Esophagus squamous epithelium (tissue), 5 donors: ENCODE data around the gene SYNPR. TPM values are rescaled to one million over a fixed set of nuclear protein-coding genes. Genes with fewer than 3 reads are reported as not detected.

ENCODE experiments used
- DNase-seq: peaks from one replicate; lab custom pipeline; 2025; lab: John Stamatoyannopoulos, UW
- H3K27ac ChIP-seq, 4 donors: fragments of 200-600 bp; sonication (generic); one replicate each; pipeline ENCODE4 v1.5.1; 2016 to 2019; ENCODE audit warnings: mild to moderate bottlenecking in 1 of 4
- H3K27me3 ChIP-seq, 4 donors: fragments of 200-600 bp; sonication (generic); 1 replicate in 3 of 4; 2 replicates in 1 of 4; pipeline versions ENCODE4 v1.5.1 to v1.6.0; 2017 to 2021; ENCODE audit warnings: antibody characterized with exemption in 1 of 4
- H3K36me3 ChIP-seq, 3 donors: fragments of 200-600 bp; sonication (generic); one replicate each; pipeline ENCODE4 v1.5.1; 2016 to 2019
- H3K4me1 ChIP-seq, 3 donors: fragments of 200-600 bp; sonication (generic); one replicate each; pipeline ENCODE4 v1.5.1; 2017 to 2019
- H3K4me3 ChIP-seq, 4 donors: fragments of 200-600 bp; sonication (generic); 1 replicate in 3 of 4; 2 replicates in 1 of 4; pipeline ENCODE4 v1.5.1; 2016 to 2019; ENCODE audit warnings: mild to moderate bottlenecking in 2 of 4, moderate library complexity in 1 of 4
- H3K9me3 ChIP-seq, 3 donors: fragments of 200-600 bp; sonication (generic); one replicate each; pipeline ENCODE4 v1.5.1; 2016 to 2019
- POLR2A ChIP-seq, 4 donors: fragments of 450-650 bp; IDR thresholded peaks; one replicate each; pipeline ENCODE4 v1.6.1; 2017; ENCODE audit warnings: antibody characterized with exemption in 4 of 4, mild to moderate bottlenecking in 4 of 4, moderate library complexity in 3 of 4
- WGBS, 2 donors: methylation state at CpG; one replicate each; pipeline ENCODE4 v1.1.5; 2018; 5-methylcytosine and 5-hydroxymethylcytosine counted together
- intact Hi-C: fragments of 100-400 bp; cut with DNase I; formaldehyde crosslinking; loops from one replicate; pipeline ENCODE4 v1.15.0; 2022
- total RNA-seq, 4 donors: library from RNA; depleted of rRNA; stranded (reverse); fragments of >200 nt; gene quantifications; one replicate each; pipeline ENCODE4 v1.1.0, GENCODE V29; 2016
- TF ChIP-seq, protein P1 (sequence below), 6 experiments: fragments of 450-650 bp in 4 of 6; fragments of 200-600 bp in 2 of 6; sonication (generic) in 2 of 6; IDR thresholded peaks; one replicate each; pipeline ENCODE4 v1.5.1; 2016 to 2019; ENCODE audit warnings: antibody characterized with exemption in 6 of 6, mild to moderate bottlenecking in 4 of 6, moderate library complexity in 4 of 6
- donor health status: DM: yes; HTN: yes; CAD: no.

SYNPR gene
- total RNA-seq, 4 donors from 2014 or later = not detected

DNA sequence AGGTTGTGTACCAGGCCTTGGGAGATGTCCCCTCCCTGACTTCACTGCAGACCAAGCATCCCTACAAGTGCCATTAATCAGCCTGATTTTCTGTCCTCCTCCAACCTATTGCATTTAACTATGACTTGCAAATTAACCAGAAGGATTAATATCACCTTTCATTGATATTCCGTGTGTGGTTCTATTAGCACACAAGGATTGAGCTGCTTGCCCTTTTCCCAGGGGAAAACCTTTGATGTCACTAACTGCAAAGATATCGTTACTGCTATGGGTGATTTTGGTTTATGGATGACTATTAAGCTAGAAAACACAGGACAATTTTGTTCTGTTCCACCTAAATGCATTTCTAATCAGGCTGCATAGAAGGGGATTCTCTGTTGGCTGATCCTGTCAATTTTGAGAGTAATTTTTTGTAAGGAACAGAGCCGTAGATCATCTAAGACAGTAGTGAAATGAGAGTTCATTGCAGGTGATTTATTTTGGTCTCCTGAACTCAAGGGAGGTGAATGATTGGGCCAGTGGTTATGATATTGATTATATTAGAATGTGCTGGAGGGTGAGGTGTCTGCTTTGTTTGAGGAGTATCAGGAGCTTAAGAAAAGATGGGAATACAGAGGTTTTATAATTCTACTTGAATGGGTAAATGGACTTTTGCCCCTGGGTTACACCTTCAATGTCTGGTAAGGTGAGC lies 196.9 kb downstream of the SYNPR start:
- no peaks in the 10 kb centered on the region for H3K9me3 ChIP-seq
- intact Hi-C loops = no loop called here
- DNase-seq = no peak
- no peak overlapping the region for H3K4me3 ChIP-seq
- H3K27me3 ChIP-seq = no peaks in the 10 kb centered on the region
- no peak for TF ChIP-seq POLR2A (IDR thresholded peaks at IDR 0.05)
- TF ChIP-seq, protein P1, sequence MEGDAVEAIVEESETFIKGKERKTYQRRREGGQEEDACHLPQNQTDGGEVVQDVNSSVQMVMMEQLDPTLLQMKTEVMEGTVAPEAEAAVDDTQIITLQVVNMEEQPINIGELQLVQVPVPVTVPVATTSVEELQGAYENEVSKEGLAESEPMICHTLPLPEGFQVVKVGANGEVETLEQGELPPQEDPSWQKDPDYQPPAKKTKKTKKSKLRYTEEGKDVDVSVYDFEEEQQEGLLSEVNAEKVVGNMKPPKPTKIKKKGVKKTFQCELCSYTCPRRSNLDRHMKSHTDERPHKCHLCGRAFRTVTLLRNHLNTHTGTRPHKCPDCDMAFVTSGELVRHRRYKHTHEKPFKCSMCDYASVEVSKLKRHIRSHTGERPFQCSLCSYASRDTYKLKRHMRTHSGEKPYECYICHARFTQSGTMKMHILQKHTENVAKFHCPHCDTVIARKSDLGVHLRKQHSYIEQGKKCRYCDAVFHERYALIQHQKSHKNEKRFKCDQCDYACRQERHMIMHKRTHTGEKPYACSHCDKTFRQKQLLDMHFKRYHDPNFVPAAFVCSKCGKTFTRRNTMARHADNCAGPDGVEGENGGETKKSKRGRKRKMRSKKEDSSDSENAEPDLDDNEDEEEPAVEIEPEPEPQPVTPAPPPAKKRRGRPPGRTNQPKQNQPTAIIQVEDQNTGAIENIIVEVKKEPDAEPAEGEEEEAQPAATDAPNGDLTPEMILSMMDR (IDR thresholded peaks at IDR 0.05) = no peak
- no peaks in the 10 kb centered on the region for H3K4me1 ChIP-seq
- WGBS, 2 donors = 80 to 90% methylated on average over 3 of the region's 3 CpGs
- no peaks in the 10 kb centered on the region for H3K36me3 ChIP-seq
- no peak overlapping the region for H3K27ac ChIP-seq

DNA sequence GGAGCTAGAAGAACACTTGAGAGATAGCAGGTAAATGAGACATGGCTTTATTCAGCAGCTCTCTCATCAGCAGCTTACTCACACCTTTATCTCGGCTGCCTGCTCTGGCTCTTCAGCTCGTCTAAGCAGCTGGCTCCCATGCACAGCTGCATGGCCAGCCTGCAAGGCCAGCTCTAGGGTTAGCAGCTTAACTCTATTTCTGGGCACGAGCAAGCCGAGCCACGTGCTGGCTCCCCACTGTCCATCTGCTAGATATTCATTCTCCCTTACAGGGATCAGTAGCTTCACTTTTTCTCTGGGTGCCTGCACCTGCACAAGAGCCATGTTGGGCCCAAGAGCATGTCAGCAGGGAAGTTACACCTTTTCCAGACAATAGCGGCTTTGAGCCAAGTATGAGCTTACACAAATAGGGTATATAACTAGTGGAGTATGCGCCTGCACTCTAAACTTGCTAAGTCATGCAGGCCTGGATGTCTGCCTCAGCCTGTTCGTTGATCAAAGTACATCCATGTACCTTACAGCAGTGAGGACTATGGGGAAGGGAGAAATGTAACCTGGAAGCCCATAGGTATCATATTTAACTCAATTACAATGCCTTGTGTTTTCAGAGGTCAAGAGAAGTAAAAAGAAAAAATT lies 199.5 kb downstream of the SYNPR start:
- no peaks in the 10 kb centered on the region for H3K4me1 ChIP-seq
- TF ChIP-seq, protein P1 (IDR thresholded peaks at IDR 0.05) = no peak
- no peak for TF ChIP-seq POLR2A (IDR thresholded peaks at IDR 0.05)
- intact Hi-C loops = no loop called here
- H3K27me3 ChIP-seq = no peaks in the 10 kb centered on the region
- no peaks in the 10 kb centered on the region for H3K36me3 ChIP-seq
- H3K9me3 ChIP-seq = no peaks in the 10 kb centered on the region
- 46 to 66% methylated on average over 6 to 7 of the region's 8 CpGs for WGBS, 2 donors
- no peak overlapping the region for H3K27ac ChIP-seq
- H3K4me3 ChIP-seq = no peak overlapping the region
- no peak for DNase-seq

DNA sequence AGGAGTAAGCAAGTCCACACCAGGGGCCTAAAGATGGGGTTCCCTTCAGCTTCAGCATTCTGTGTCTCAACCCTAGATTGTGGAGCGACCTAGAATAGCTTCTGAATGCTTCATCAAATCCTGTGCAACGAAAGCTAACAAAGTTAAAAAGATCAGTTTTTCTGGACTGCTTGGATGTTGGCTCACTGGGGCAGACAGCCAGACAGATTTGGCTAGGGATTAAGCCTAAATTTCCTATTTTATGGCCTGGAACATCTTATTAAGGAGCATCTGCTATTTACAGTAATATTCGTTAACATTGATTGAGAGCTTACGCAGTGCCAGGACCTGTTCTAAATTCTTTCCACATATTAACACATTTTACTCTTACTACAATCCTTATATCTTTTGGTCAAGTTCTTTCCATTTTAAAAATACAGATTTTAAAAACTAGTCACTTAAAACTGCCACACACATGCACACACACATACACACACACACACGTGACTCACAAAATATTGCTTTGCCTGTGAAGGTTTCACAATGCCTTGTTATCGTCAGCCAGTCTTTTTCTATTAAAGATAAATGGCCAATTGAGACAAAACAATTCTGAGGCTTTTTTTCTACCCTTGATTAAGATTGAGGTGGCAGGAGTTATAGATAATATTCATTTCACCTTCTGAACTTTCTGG lies 201.0 kb downstream of the SYNPR start:
- intact Hi-C loops = no loop called here
- TF ChIP-seq POLR2A (IDR thresholded peaks at IDR 0.05) = no peak
- TF ChIP-seq, protein P1 (IDR thresholded peaks at IDR 0.05) = no peak
- Histone ChIP-seq H3K36me3 (no peaks in the 10 kb centered on the region), H3K27me3 (no peaks in the 10 kb centered on the region), H3K4me1 (no peaks in the 10 kb centered on the region), H3K4me3 (no peak overlapping the region), H3K27ac (no peak overlapping the region), H3K9me3 (no peaks in the 10 kb centered on the region)
- DNase-seq = no peak
- 58 to 62% methylated on average over 5 to 6 of the region's 6 CpGs for WGBS, 2 donors

DNA sequence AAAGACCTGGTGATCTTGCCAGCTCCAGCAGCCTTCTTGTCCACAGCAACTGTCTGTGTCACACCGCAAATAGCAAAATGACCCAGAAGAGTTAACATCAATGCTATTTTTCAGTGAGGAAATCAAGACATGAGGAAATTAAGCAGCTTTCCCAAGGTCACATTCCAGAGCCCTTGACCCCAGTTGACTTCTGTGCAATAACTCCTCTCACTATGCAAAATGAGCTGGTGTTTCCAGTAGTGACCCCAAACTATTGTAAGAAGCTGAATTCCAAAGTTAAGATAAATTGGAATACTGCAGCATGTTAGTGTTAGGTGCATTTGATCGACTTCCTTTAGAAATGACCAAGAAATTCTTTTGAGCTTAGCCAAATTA lies 201.5 kb downstream of the SYNPR start:
- H3K4me3 ChIP-seq = no peak overlapping the region
- no peaks in the 10 kb centered on the region for H3K4me1 ChIP-seq
- H3K9me3 ChIP-seq = no peaks in the 10 kb centered on the region
- DNase-seq = no peak
- no peak overlapping the region for H3K27ac ChIP-seq
- TF ChIP-seq, protein P1 (IDR thresholded peaks at IDR 0.05) = no peak
- TF ChIP-seq POLR2A (IDR thresholded peaks at IDR 0.05) = no peak
- intact Hi-C loops = no loop called here
- WGBS, 2 donors = 65 to 80% methylated on average over 2 of the region's 2 CpGs
- no peaks in the 10 kb centered on the region for H3K27me3 ChIP-seq
- H3K36me3 ChIP-seq = no peaks in the 10 kb centered on the region

DNA sequence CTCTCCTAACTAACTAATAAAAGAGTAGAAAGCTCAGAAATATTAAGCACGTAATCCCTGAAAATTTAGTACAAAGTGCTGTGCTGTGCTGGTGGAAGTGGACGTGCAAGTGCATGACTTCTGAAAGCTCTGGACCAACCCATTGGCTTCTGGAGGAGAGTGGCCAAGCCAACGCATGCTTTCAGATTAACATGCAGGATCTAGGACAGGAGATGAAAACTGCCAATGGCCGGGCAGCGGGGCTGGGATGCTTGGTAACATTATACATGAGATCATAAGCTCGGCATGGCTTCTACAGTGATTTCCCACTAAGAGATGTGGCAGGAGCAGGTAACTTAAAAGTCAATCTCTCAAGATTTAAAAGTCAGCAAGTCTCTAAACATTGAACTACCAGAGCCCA lies 203.5 kb downstream of the SYNPR start:
- H3K27ac ChIP-seq = no peak overlapping the region
- TF ChIP-seq POLR2A (IDR thresholded peaks at IDR 0.05) = no peak
- TF ChIP-seq, protein P1 (IDR thresholded peaks at IDR 0.05) = no peak
- H3K27me3 ChIP-seq = no peaks in the 10 kb centered on the region
- intact Hi-C loops = no loop called here
- H3K4me1 ChIP-seq = no peaks in the 10 kb centered on the region
- no peaks in the 10 kb centered on the region for H3K36me3 ChIP-seq
- no peak overlapping the region for H3K4me3 ChIP-seq
- 73 to 80% methylated on average over 6 of the region's 6 CpGs for WGBS, 2 donors
- DNase-seq = no peak
- no peaks in the 10 kb centered on the region for H3K9me3 ChIP-seq
